ENCODE results near the gene NLRP7.

GRCh38 chr19:54905803-54906511 is 41.4 kb downstream of the NLRP7 start, which contains the start of gene NCR1:
- TF ChIP-seq, protein P1, sequence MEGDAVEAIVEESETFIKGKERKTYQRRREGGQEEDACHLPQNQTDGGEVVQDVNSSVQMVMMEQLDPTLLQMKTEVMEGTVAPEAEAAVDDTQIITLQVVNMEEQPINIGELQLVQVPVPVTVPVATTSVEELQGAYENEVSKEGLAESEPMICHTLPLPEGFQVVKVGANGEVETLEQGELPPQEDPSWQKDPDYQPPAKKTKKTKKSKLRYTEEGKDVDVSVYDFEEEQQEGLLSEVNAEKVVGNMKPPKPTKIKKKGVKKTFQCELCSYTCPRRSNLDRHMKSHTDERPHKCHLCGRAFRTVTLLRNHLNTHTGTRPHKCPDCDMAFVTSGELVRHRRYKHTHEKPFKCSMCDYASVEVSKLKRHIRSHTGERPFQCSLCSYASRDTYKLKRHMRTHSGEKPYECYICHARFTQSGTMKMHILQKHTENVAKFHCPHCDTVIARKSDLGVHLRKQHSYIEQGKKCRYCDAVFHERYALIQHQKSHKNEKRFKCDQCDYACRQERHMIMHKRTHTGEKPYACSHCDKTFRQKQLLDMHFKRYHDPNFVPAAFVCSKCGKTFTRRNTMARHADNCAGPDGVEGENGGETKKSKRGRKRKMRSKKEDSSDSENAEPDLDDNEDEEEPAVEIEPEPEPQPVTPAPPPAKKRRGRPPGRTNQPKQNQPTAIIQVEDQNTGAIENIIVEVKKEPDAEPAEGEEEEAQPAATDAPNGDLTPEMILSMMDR (IDR thresholded peaks at IDR 0.05) = no peak
- TF ChIP-seq POLR2AphosphoS5 (IDR thresholded peaks at IDR 0.05) (no peak), POLR2A (IDR thresholded peaks at IDR 0.05) (no peak)

All from breast epithelium (tissue), 3 donors.